ENCODE results near the gene DPPA3.

- TF ChIP-seq POLR2A (IDR thresholded peaks at IDR 0.05; ENCODE audit: control extremely low read depth in 1 of 2, low read depth in 2 of 2, low read length in 2 of 2) (no peak), RXRA (IDR thresholded peaks at IDR 0.05; ENCODE audit: insufficient read depth, low read depth, low read length) (no peak), ATF3 (IDR thresholded peaks at IDR 0.05; ENCODE audit: insufficient read depth, low read depth, low read length) (no peak), HDAC2 (IDR thresholded peaks at IDR 0.05; ENCODE audit: borderline replicate concordance in 1 of 2, low read depth in 2 of 2, low read length in 2 of 2) (no peak), CTCF (IDR thresholded peaks at IDR 0.05; ENCODE audit: control extremely low read depth in 1 of 3, insufficient read depth in 1 of 3, low read depth in 1 of 3, low read length in 3 of 3) (no peak), JUN (IDR thresholded peaks at IDR 0.05; ENCODE audit: low read depth, low read length) (no peak)
Measured at GRCh38 chr12:7668171-7668570, 43.1 kb upstream of the DPPA3 start.
